ENCODE data around the gene LRP5.
"Not testable (repeated sequence)": the region's sequence is repeated elsewhere in the genome, so short reads cannot be mapped to it uniquely, and the experiment has no call there.

The LRP5 gene

GRCh38 chr11:68328374-68329091 is 16.1 kb downstream of the LRP5 start:
- H3K4me3 ChIP-seq (ENCODE audit: low read depth, low read length) = no peak overlapping the region

- no peak overlapping the region for H3K4me3 ChIP-seq (ENCODE audit: low read depth, low read length)
These were observed 17.1 kb downstream of the LRP5 start for GRCh38 chr11:68329536-68329935.

GRCh38 chr11:68329978-68330699 is 17.7 kb downstream of the LRP5 start:
- no peak overlapping the region for H3K4me3 ChIP-seq (ENCODE audit: low read depth, low read length)

GRCh38 chr11:68330700-68331337 is 18.4 kb downstream of the LRP5 start:
- no peak overlapping the region for H3K4me3 ChIP-seq (ENCODE audit: low read depth, low read length)

GRCh38 chr11:68331338-68331947 is 19.1 kb downstream of the LRP5 start:
- H3K4me3 ChIP-seq (ENCODE audit: low read depth, low read length) = no peak overlapping the region

GRCh38 chr11:68332186-68332585 is 19.8 kb downstream of the LRP5 start:
- no peak overlapping the region for H3K4me3 ChIP-seq (ENCODE audit: low read depth, low read length)

GRCh38 chr11:68333173-68333572 is 20.8 kb downstream of the LRP5 start:
- H3K4me3 ChIP-seq (ENCODE audit: low read depth, low read length) = no peak overlapping the region

- no peak overlapping the region for H3K4me3 ChIP-seq (ENCODE audit: low read depth, low read length)
These were observed 22.5 kb downstream of the LRP5 start for GRCh38 chr11:68334923-68335322.

GRCh38 chr11:68335683-68336082 is 23.3 kb downstream of the LRP5 start:
- H3K4me3 ChIP-seq (ENCODE audit: low read depth, low read length) = no peak overlapping the region

- no peak overlapping the region for H3K4me3 ChIP-seq (ENCODE audit: low read depth, low read length)
These were observed 24.3 kb downstream of the LRP5 start for GRCh38 chr11:68336716-68337115.

- no peak overlapping the region for H3K4me3 ChIP-seq (ENCODE audit: low read depth, low read length)
These were observed 25.0 kb downstream of the LRP5 start for GRCh38 chr11:68337399-68337835.

- no peak overlapping the region for H3K4me3 ChIP-seq (ENCODE audit: low read depth, low read length)
These were observed 25.8 kb downstream of the LRP5 start for GRCh38 chr11:68338051-68338780.

- no peak overlapping the region for H3K4me3 ChIP-seq (ENCODE audit: low read depth, low read length)
These were observed 27.8 kb downstream of the LRP5 start for GRCh38 chr11:68340003-68340767.

- no peak overlapping the region for H3K4me3 ChIP-seq (ENCODE audit: low read depth, low read length)
These were observed 28.6 kb downstream of the LRP5 start for GRCh38 chr11:68340784-68341556.

GRCh38 chr11:68341557-68342458 is 29.4 kb downstream of the LRP5 start:
- H3K4me3 ChIP-seq (ENCODE audit: low read depth, low read length) = no peak overlapping the region

GRCh38 chr11:68342459-68343158 is 30.2 kb downstream of the LRP5 start:
- no peak overlapping the region for H3K4me3 ChIP-seq (ENCODE audit: low read depth, low read length)

- H3K4me3 ChIP-seq (ENCODE audit: low read depth, low read length) = no peak overlapping the region
These were observed 31.4 kb downstream of the LRP5 start for GRCh38 chr11:68343761-68344256.

GRCh38 chr11:68344821-68345220 is 32.4 kb downstream of the LRP5 start:
- not testable (repeated sequence) for H3K4me3 ChIP-seq (ENCODE audit: low read depth, low read length)

Measured in iPS-11a (cell line).